ENCODE measurements around the gene CHI3L1.

Gene CHI3L1

GRCh38 chr1:203176273-203177035, 10.1 kb downstream of the CHI3L1 start:
- no peaks in the 10 kb centered on the region for H3K4me1 ChIP-seq (ENCODE audit: low read depth, poor library complexity, severe bottlenecking)
- peaks cover 6% of the 10 kb centered on the region; the same call in 1 of the 2 replicates for H3K27me3 ChIP-seq (ENCODE audit: insufficient read depth, low read depth)
- H3K79me2 ChIP-seq (ENCODE audit: insufficient read depth, low read depth) = no peaks in the 10 kb centered on the region
- no peak for TF ChIP-seq CTCF (conservative IDR thresholded peaks at IDR 0.05; ENCODE audit: low read depth, low read length)
- H3K9ac ChIP-seq = no peak overlapping the region
- no peak overlapping the region for H3K4me2 ChIP-seq
- no peak overlapping the region for H3K27ac ChIP-seq
- H4K20me1 ChIP-seq (ENCODE audit: insufficient read depth) = no peaks in the 10 kb centered on the region
- no peaks in the 10 kb centered on the region for H3K36me3 ChIP-seq (ENCODE audit: insufficient read depth)
- no peak overlapping the region for H3K4me3 ChIP-seq (IDR thresholded peaks at IDR 0.05; ENCODE audit: insufficient read depth, low read depth, low read length)
- no peak overlapping the region for H2AFZ ChIP-seq (ENCODE audit: low read depth)

- H3K4me1 ChIP-seq (ENCODE audit: low read depth, poor library complexity, severe bottlenecking) = no peaks in the 10 kb centered on the region
- no peaks in the 10 kb centered on the region for H4K20me1 ChIP-seq (ENCODE audit: insufficient read depth)
- no peak overlapping the region for H3K9ac ChIP-seq
- no peaks in the 10 kb centered on the region for H3K36me3 ChIP-seq (ENCODE audit: insufficient read depth)
- peaks cover 6% of the 10 kb centered on the region; the same call in 1 of the 2 replicates for H3K27me3 ChIP-seq (ENCODE audit: insufficient read depth, low read depth)
- H3K79me2 ChIP-seq (ENCODE audit: insufficient read depth, low read depth) = no peaks in the 10 kb centered on the region
- H2AFZ ChIP-seq (ENCODE audit: low read depth) = no peak overlapping the region
- no peak overlapping the region for H3K27ac ChIP-seq
- H3K4me3 ChIP-seq (IDR thresholded peaks at IDR 0.05; ENCODE audit: insufficient read depth, low read depth, low read length) = no peak overlapping the region
- no peak for TF ChIP-seq CTCF (conservative IDR thresholded peaks at IDR 0.05; ENCODE audit: low read depth, low read length)
- no peak overlapping the region for H3K4me2 ChIP-seq
Observed at GRCh38 chr1:203175827-203176241, 10.7 kb downstream of the CHI3L1 start.

- no peak within 1 kb of the TSS for H3K4me2 ChIP-seq
Observed at GRCh38 chr1:203175237-203175826, 11.2 kb downstream of the CHI3L1 start, which contains the start of gene MYBPH. Gene MYBPH, minus strand, starts transcription at chr1:203175826. Its CDS starts 71 bp downstream, at chr1:203175755.

More at GRCh38 chr1:203175237-203175826, 11.2 kb downstream of the CHI3L1 start, which contains the start of gene MYBPH:
- Histone ChIP-seq H3K9ac (no peak within 1 kb of the TSS), H3K4me3 (IDR thresholded peaks at IDR 0.05; ENCODE audit: insufficient read depth, low read depth, low read length) (no peak within 1 kb of the TSS), H3K27ac (no peak within 1 kb of the TSS), H2AFZ (ENCODE audit: low read depth) (no peak within 1 kb of the TSS), H3K79me2 (ENCODE audit: insufficient read depth, low read depth) (no peaks in the 10 kb centered on the region), H3K27me3 (ENCODE audit: insufficient read depth, low read depth) (peaks cover 6% of the 10 kb centered on the region; the same call in 1 of the 2 replicates), H3K36me3 (ENCODE audit: insufficient read depth) (no peaks in the 10 kb centered on the region), H4K20me1 (ENCODE audit: insufficient read depth) (no peaks in the 10 kb centered on the region), H3K4me1 (ENCODE audit: low read depth, poor library complexity, severe bottlenecking) (no peaks in the 10 kb centered on the region)
- TF ChIP-seq CTCF (conservative IDR thresholded peaks at IDR 0.05; ENCODE audit: low read depth, low read length) = no peak
